ENCODE measurements around the gene AIPL1.

AIPL1 gene

GRCh38 chr17:6465206-6466003, 30.5 kb upstream of the AIPL1 start:
- no peak for DNase-seq (ENCODE audit: low read depth)

GRCh38 chr17:6464446-6465041, 29.6 kb upstream of the AIPL1 start:
- DNase-seq (ENCODE audit: low read depth), result no peak

- no peak for DNase-seq (ENCODE audit: low read depth)
Measured at GRCh38 chr17:6463616-6464445, 28.9 kb upstream of the AIPL1 start.

GRCh38 chr17:6462692-6463091, 27.8 kb upstream of the AIPL1 start:
- no peak for DNase-seq (ENCODE audit: low read depth)

- DNase-seq (ENCODE audit: low read depth), result no peak
Measured at GRCh38 chr17:6461792-6462524, 27.0 kb upstream of the AIPL1 start.

- no peak for DNase-seq (ENCODE audit: low read depth)
Measured at GRCh38 chr17:6461246-6461645, 26.3 kb upstream of the AIPL1 start.

GRCh38 chr17:6460531-6461161, 25.7 kb upstream of the AIPL1 start:
- DNase-seq (ENCODE audit: low read depth), result no peak

GRCh38 chr17:6458460-6458950, 23.6 kb upstream of the AIPL1 start:
- no peak for DNase-seq (ENCODE audit: low read depth)

GRCh38 chr17:6457688-6458459, 23.0 kb upstream of the AIPL1 start:
- no peak for DNase-seq (ENCODE audit: low read depth)

- no peak for DNase-seq (ENCODE audit: low read depth)
Measured at GRCh38 chr17:6456914-6457687, 22.2 kb upstream of the AIPL1 start.

GRCh38 chr17:6456321-6456720, 21.4 kb upstream of the AIPL1 start:
- DNase-seq (ENCODE audit: low read depth), result no peak

- no peak for DNase-seq (ENCODE audit: low read depth)
Measured at GRCh38 chr17:6455321-6455705, 20.4 kb upstream of the AIPL1 start.

GRCh38 chr17:6454495-6455320, 19.8 kb upstream of the AIPL1 start:
- no peak for DNase-seq (ENCODE audit: low read depth)

GRCh38 chr17:6453279-6454024, 18.5 kb upstream of the AIPL1 start:
- no peak for DNase-seq (ENCODE audit: low read depth)

- no peak for DNase-seq (ENCODE audit: low read depth)
Measured at GRCh38 chr17:6452471-6453266, 17.7 kb upstream of the AIPL1 start.

GRCh38 chr17:6450926-6451832, 16.3 kb upstream of the AIPL1 start:
- no peak for DNase-seq (ENCODE audit: low read depth)
